Loucy (cell line): ENCODE data around the gene FITM1.

Source experiments
- H2AFZ ChIP-seq: fragments of 200-600 bp; sonication (generic); 2 replicates; pipeline ENCODE4 v1.6.0; 2016; ENCODE audit warnings: antibody characterized with exemption, mild to moderate bottlenecking, low read length, moderate library complexity
- H3F3A ChIP-seq: fragments of 200-600 bp; 2 replicates; pipeline ENCODE4 v1.6.0; 2016; ENCODE audit warnings: antibody characterized with exemption, low read depth, mild to moderate bottlenecking
- H3K27me3 ChIP-seq: fragments of 200-600 bp; sonication (generic); 2 replicates; pipeline ENCODE4 v1.6.1; 2014; ENCODE audit warnings: low read length, mild to moderate bottlenecking; ENCODE audit not compliant: insufficient read depth, poor library complexity, severe bottlenecking
- H3K36me3 ChIP-seq: fragments of 200-600 bp; sonication (generic); 2 replicates; pipeline ENCODE4 v1.6.1; 2016; ENCODE audit warnings: low read length; ENCODE audit not compliant: insufficient read depth
- H3K4me1 ChIP-seq: fragments of 200-600 bp; sonication (generic); 2 replicates; pipeline ENCODE4 v1.5.1; 2014; ENCODE audit warnings: low read length, mild to moderate bottlenecking; ENCODE audit not compliant: insufficient read depth, poor library complexity, severe bottlenecking
- H3K4me2 ChIP-seq: fragments of 200-600 bp; sonication (generic); 2 replicates; pipeline ENCODE4 v1.6.0; 2014; ENCODE audit warnings: antibody characterized with exemption, low read length, low read depth, mild to moderate bottlenecking; ENCODE audit not compliant: poor library complexity, severe bottlenecking
- H3K4me3 ChIP-seq: fragments of 200-600 bp; sonication (generic); 2 replicates; pipeline ENCODE4 v1.5.1; 2014; ENCODE audit warnings: low read length, mild to moderate bottlenecking, mixed read lengths; ENCODE audit not compliant: poor library complexity, severe bottlenecking
- H3K79me2 ChIP-seq: fragments of 200-600 bp; sonication (generic); 2 replicates; pipeline ENCODE4 v1.6.1; 2014; ENCODE audit warnings: low read length; ENCODE audit not compliant: insufficient read depth
- H3K9ac ChIP-seq: fragments of 200-600 bp; sonication (generic); 2 replicates; pipeline ENCODE4 v1.6.0; 2014; ENCODE audit warnings: mild to moderate bottlenecking, low read depth, low read length, moderate library complexity; ENCODE audit not compliant: poor library complexity, severe bottlenecking
- H3K9me2 ChIP-seq: fragments of 200-600 bp; sonication (generic); replicated peaks from 2 replicates; pipeline ENCODE4 v1.6.1; 2016; ENCODE audit warnings: low read depth, low read length, mixed read lengths
- H3K9me3 ChIP-seq: fragments of 200-600 bp; sonication (generic); 2 replicates; pipeline ENCODE4 v1.6.1; 2014; ENCODE audit warnings: mild to moderate bottlenecking, antibody characterized with exemption, low read length, low read depth; ENCODE audit not compliant: insufficient read depth
- H4K20me1 ChIP-seq: fragments of 200-600 bp; sonication (generic); 2 replicates; pipeline ENCODE4 v1.6.0; 2014; ENCODE audit warnings: antibody characterized with exemption, low read length, mild to moderate bottlenecking; ENCODE audit not compliant: insufficient read depth, poor library complexity, severe bottlenecking
- CTCF ChIP-seq: fragments of 200-600 bp; sonication (generic); conservative IDR thresholded peaks from 2 replicates; pipeline ENCODE4 v1.5.1; 2014; ENCODE audit warnings: mild to moderate bottlenecking, antibody characterized with exemption, low read length
- EZH2phosphoT487 ChIP-seq: fragments of 200-600 bp; IDR thresholded peaks from 2 replicates; pipeline ENCODE4 v1.6.1; 2018; ENCODE audit warnings: antibody characterized with exemption, mild to moderate bottlenecking, moderate library complexity, borderline replicate concordance

The FITM1 gene

GRCh38 chr14:24122416-24122815, 8.0 kb upstream of the FITM1 start:
- no peak overlapping the region for H2AFZ ChIP-seq
- H4K20me1 ChIP-seq: peaks cover under 1% of the 10 kb centered on the region
- H3K27me3 ChIP-seq: no peaks in the 10 kb centered on the region
- TF ChIP-seq CTCF (no peak), EZH2phosphoT487 (no peak)
- no peaks in the 10 kb centered on the region for H3F3A ChIP-seq
- H3K4me3 ChIP-seq: no peak overlapping the region
- peaks cover 46% of the 10 kb centered on the region for H3K36me3 ChIP-seq
- H3K4me2 ChIP-seq: no peak overlapping the region
- peaks cover 2% of the 10 kb centered on the region; the same call in 1 of the 2 replicates for H3K79me2 ChIP-seq
- H3K9me3 ChIP-seq: no peaks in the 10 kb centered on the region
- no peaks in the 10 kb centered on the region for H3K4me1 ChIP-seq
- H3K9me2 ChIP-seq: no peaks in the 10 kb centered on the region
- H3K9ac ChIP-seq: no peak overlapping the region

GRCh38 chr14:24122898-24123297, 7.6 kb upstream of the FITM1 start:
- no peaks in the 10 kb centered on the region for H4K20me1 ChIP-seq
- TF ChIP-seq CTCF (no peak), EZH2phosphoT487 (no peak)
- no peak overlapping the region for H2AFZ ChIP-seq
- H3K9me3 ChIP-seq: no peaks in the 10 kb centered on the region
- H3F3A ChIP-seq: no peaks in the 10 kb centered on the region
- no peaks in the 10 kb centered on the region for H3K27me3 ChIP-seq
- H3K4me3 ChIP-seq: no peak overlapping the region
- H3K9me2 ChIP-seq: no peaks in the 10 kb centered on the region
- H3K4me2 ChIP-seq: no peak overlapping the region
- H3K36me3 ChIP-seq: peaks cover 42% of the 10 kb centered on the region
- no peaks in the 10 kb centered on the region for H3K4me1 ChIP-seq
- H3K79me2 ChIP-seq: no peaks in the 10 kb centered on the region
- no peak overlapping the region for H3K9ac ChIP-seq

GRCh38 chr14:24123424-24124417, 6.7 kb upstream of the FITM1 start:
- no peaks in the 10 kb centered on the region for H4K20me1 ChIP-seq
- H3K4me3 ChIP-seq: no peak overlapping the region
- no peak for TF ChIP-seq EZH2phosphoT487
- no peak for TF ChIP-seq CTCF
- no peaks in the 10 kb centered on the region for H3K27me3 ChIP-seq
- no peaks in the 10 kb centered on the region for H3K4me1 ChIP-seq
- H2AFZ ChIP-seq: no peak overlapping the region
- H3K9me2 ChIP-seq: no peaks in the 10 kb centered on the region
- no peak overlapping the region for H3K4me2 ChIP-seq
- H3K36me3 ChIP-seq: peaks cover 33% of the 10 kb centered on the region
- H3F3A ChIP-seq: no peaks in the 10 kb centered on the region
- H3K79me2 ChIP-seq: no peaks in the 10 kb centered on the region
- no peaks in the 10 kb centered on the region for H3K9me3 ChIP-seq
- H3K9ac ChIP-seq: no peak overlapping the region
